ENCODE results near the gene VPS25. TPM values are rescaled to one million over a fixed set of nuclear protein-coding genes. Genes with fewer than 3 reads are reported as not detected.
"Not testable (repeated sequence)": the region's sequence is repeated elsewhere in the genome, so short reads cannot be mapped to it uniquely, and the experiment has no call there.

Gene VPS25
- 83.7 and 88.7 TPM in 2 replicates for total RNA-seq
- long read RNA-seq, transcript VPS25-201 (6 exons, 1,101 nt): major isoform, 116 of 120 reads
- long read RNA-seq, partial matches to known transcripts: 0 of 120 reads
- long read RNA-seq, other reads (novel, unspliced or antisense): 4 of 120 reads

GRCh38 chr17:42773290-42774035 is at the start of gene VPS25:
Gene VPS25, plus strand, starts transcription at chr17:42773449. Its CDS starts 27 bp downstream, at chr17:42773476.
- Mint-ChIP-seq H3K4me1 (peaks cover 27% of the 10 kb centered on the region), H3K27ac (ENCODE audit: unreplicated experiment) (peak within 1 kb of the TSS; percentile 99), H3K4me3 (peak within 1 kb of the TSS; percentile 98), H3K36me3 (ENCODE audit: low read depth) (no peaks in the 10 kb centered on the region), H3K9me3 (no peaks in the 10 kb centered on the region), H3K27me3 (ENCODE audit: low read depth) (no peaks in the 10 kb centered on the region)
- TF ChIP-seq, protein P1, sequence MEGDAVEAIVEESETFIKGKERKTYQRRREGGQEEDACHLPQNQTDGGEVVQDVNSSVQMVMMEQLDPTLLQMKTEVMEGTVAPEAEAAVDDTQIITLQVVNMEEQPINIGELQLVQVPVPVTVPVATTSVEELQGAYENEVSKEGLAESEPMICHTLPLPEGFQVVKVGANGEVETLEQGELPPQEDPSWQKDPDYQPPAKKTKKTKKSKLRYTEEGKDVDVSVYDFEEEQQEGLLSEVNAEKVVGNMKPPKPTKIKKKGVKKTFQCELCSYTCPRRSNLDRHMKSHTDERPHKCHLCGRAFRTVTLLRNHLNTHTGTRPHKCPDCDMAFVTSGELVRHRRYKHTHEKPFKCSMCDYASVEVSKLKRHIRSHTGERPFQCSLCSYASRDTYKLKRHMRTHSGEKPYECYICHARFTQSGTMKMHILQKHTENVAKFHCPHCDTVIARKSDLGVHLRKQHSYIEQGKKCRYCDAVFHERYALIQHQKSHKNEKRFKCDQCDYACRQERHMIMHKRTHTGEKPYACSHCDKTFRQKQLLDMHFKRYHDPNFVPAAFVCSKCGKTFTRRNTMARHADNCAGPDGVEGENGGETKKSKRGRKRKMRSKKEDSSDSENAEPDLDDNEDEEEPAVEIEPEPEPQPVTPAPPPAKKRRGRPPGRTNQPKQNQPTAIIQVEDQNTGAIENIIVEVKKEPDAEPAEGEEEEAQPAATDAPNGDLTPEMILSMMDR (conservative IDR thresholded peaks at IDR 0.05): peak; percentile 29
- DNase-seq (ENCODE audit: low read depth, low spot score): peak; percentile 75

DNA sequence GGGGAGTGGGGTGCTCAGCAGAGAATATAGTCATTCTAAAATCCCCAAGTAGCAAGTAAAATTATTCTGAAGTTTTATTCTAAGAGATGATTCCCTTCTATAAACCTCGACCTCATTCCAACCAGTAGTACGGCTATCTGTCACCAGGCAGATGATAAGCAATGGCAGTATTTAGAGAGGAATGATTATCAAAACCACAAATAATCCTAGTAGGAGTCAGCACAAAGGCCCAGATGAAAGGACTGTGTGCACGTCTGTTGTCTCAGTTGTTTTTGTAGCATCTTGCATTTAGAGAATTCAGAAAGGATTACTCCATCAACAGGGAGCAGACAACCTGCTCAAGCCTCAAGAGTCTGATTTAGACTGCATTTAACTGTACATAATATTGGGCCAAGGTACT is 49.6 kb upstream of the VPS25 start:
- DNase-seq (ENCODE audit: low read depth, low spot score): no peak

GRCh38 chr17:42725143-42725542 is 48.1 kb upstream of the VPS25 start:
- peaks cover 5% of the 10 kb centered on the region for H3K36me3 Mint-ChIP-seq (ENCODE audit: low read depth)
- no peaks in the 10 kb centered on the region for H3K9me3 Mint-ChIP-seq
- H3K4me3 Mint-ChIP-seq: no peak overlapping the region
- H3K27me3 Mint-ChIP-seq (ENCODE audit: low read depth): no peaks in the 10 kb centered on the region
- H3K27ac Mint-ChIP-seq (ENCODE audit: unreplicated experiment): no peak overlapping the region
- H3K4me1 Mint-ChIP-seq: no peaks in the 10 kb centered on the region
- DNase-seq (ENCODE audit: low read depth, low spot score): no peak
- TF ChIP-seq, protein P1 (conservative IDR thresholded peaks at IDR 0.05): no peak

More for the DNA sequence above, 49.6 kb upstream of the VPS25 start:
- Mint-ChIP-seq H3K9me3 (no peaks in the 10 kb centered on the region), H3K4me3 (no peak overlapping the region), H3K4me1 (no peaks in the 10 kb centered on the region), H3K27ac (ENCODE audit: unreplicated experiment) (no peak overlapping the region), H3K27me3 (ENCODE audit: low read depth) (no peaks in the 10 kb centered on the region), H3K36me3 (ENCODE audit: low read depth) (peaks cover 5% of the 10 kb centered on the region)
- TF ChIP-seq, protein P1 (conservative IDR thresholded peaks at IDR 0.05): no peak

DNA sequence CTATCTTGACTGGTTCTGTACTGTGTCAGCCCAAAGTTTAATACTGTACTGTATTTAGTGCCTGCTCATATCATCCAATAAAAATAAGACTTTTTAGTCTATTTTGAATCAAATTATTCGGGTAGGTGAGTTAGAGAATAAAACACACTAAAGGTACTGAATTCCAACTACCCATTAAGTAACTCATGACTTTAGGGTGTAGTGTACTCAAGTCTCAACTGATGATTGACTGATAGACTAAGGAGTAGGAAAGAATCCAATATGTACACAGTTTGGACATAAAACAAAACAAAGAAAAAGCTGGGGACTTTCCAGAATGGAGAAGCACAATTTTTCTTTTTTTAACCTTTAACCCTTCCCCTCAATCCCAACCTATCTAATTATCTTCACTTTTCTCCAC is 32.5 kb upstream of the VPS25 start:
- TF ChIP-seq, protein P1 (conservative IDR thresholded peaks at IDR 0.05): no peak
- H3K27ac Mint-ChIP-seq (ENCODE audit: unreplicated experiment): no peak overlapping the region
- peaks cover 9% of the 10 kb centered on the region for H3K4me1 Mint-ChIP-seq
- H3K27me3 Mint-ChIP-seq (ENCODE audit: low read depth): peaks cover 5% of the 10 kb centered on the region
- peaks cover 2% of the 10 kb centered on the region for H3K36me3 Mint-ChIP-seq (ENCODE audit: low read depth)
- H3K4me3 Mint-ChIP-seq: no peak overlapping the region
- no peak for DNase-seq (ENCODE audit: low read depth, low spot score)
- H3K9me3 Mint-ChIP-seq: no peaks in the 10 kb centered on the region

- H3K4me3 Mint-ChIP-seq: peak overlapping the region; percentile 70
Observed at GRCh38 chr17:42742916-42743315, 30.3 kb upstream of the VPS25 start.

More at GRCh38 chr17:42742916-42743315, 30.3 kb upstream of the VPS25 start:
- H3K9me3 Mint-ChIP-seq; H3K27ac Mint-ChIP-seq (ENCODE audit: unreplicated experiment); H3K36me3 Mint-ChIP-seq (ENCODE audit: low read depth); H3K4me1 Mint-ChIP-seq; DNase-seq (ENCODE audit: low read depth, low spot score): not testable (repeated sequence)
- peaks cover 13% of the 10 kb centered on the region for H3K27me3 Mint-ChIP-seq (ENCODE audit: low read depth)
